BJ (cell line): ENCODE measurements around the gene NOTCH1. TPM values are rescaled to one million over a fixed set of nuclear protein-coding genes. Genes with fewer than 3 reads are reported as not detected.

ENCODE experiments used
- CTCF ChIA-PET: fragments of 350-600 bp; formaldehyde crosslinking; extraction: SDS; loops from one replicate; lab custom pipeline; 2021; ENCODE audit warnings: antibody characterized with exemption, inconsistent platforms; lab: Yijun Ruan, JAX
- POLR2A ChIA-PET: fragments of 300-600 bp; sonication (Branson Sonifier 250); formaldehyde crosslinking; extraction: SDS; loops from one replicate; lab custom pipeline; 2021; ENCODE audit warnings: antibody characterized with exemption; lab: Charles Lee
- DNase-seq: peaks from one replicate; pipeline ENCODE4 v3.0.0-alpha.2; 2011; ENCODE audit warnings: low read depth
- H3K27me3 ChIP-seq: 2 replicates; pipeline ENCODE4 v1.6.0; 2011; ENCODE audit warnings: low read length; ENCODE audit not compliant: control insufficient read depth, insufficient read depth
- H3K36me3 ChIP-seq: 2 replicates; pipeline ENCODE4 v1.5.1; 2011; ENCODE audit warnings: low read length; ENCODE audit not compliant: control insufficient read depth, insufficient read depth
- H3K4me3 ChIP-seq: 2 replicates; pipeline ENCODE4 v1.5.1; 2011; ENCODE audit warnings: low read depth, mild to moderate bottlenecking, control low read depth, low read length
- CTCF ChIP-seq: IDR thresholded peaks from 2 replicates; pipeline ENCODE4 v1.5.1; 2011; ENCODE audit warnings: low read depth, mild to moderate bottlenecking, control low read depth, inconsistent platforms, low read length, moderate library complexity; ENCODE audit not compliant: insufficient read depth
- polyA plus RNA-seq: library from polyadenylated mRNA; depleted of rRNA; stranded (reverse); fragments of >200 nt; gene quantifications from 2 replicates; pipeline ENCODE4 v1.2.3, GENCODE V29; 2011

The NOTCH1 gene
- polyA plus RNA-seq, 1 experiment: 1.3 TPM

- H3K4me3 ChIP-seq: no peak overlapping the region
- POLR2A ChIA-PET: no interaction called here
- no peaks in the 10 kb centered on the region for H3K27me3 ChIP-seq
- H3K36me3 ChIP-seq: peaks cover 68% of the 10 kb centered on the region
- no peak for TF ChIP-seq CTCF
- DNase-seq: no peak
- CTCF ChIA-PET: no interaction called here
Measured at GRCh38 chr9:136508729-136509500, 36.9 kb downstream of the NOTCH1 start.

- no peak for TF ChIP-seq CTCF
- Histone ChIP-seq H3K27me3 (no peaks in the 10 kb centered on the region), H3K4me3 (no peak overlapping the region), H3K36me3 (peaks cover 70% of the 10 kb centered on the region)
- no peak for DNase-seq
- CTCF ChIA-PET: interaction anchor here (0.5 kb wide), 1 partner anchor 196 kb away, joined by 3 read pairs; no protein-coding TSS in a partner anchor
- POLR2A ChIA-PET: no interaction called here
Measured at GRCh38 chr9:136507992-136508375, 37.9 kb downstream of the NOTCH1 start.

- TF ChIP-seq CTCF: no peak
- peaks cover 71% of the 10 kb centered on the region for H3K36me3 ChIP-seq
- CTCF ChIA-PET: interaction anchor here (0.5 kb wide), 1 partner anchor 195 kb away, joined by 3 read pairs; no protein-coding TSS in a partner anchor
- DNase-seq: no peak
- H3K27me3 ChIP-seq: no peaks in the 10 kb centered on the region
- POLR2A ChIA-PET: no interaction called here
- no peak overlapping the region for H3K4me3 ChIP-seq
Measured at GRCh38 chr9:136507221-136507991, 38.4 kb downstream of the NOTCH1 start.

DNA sequence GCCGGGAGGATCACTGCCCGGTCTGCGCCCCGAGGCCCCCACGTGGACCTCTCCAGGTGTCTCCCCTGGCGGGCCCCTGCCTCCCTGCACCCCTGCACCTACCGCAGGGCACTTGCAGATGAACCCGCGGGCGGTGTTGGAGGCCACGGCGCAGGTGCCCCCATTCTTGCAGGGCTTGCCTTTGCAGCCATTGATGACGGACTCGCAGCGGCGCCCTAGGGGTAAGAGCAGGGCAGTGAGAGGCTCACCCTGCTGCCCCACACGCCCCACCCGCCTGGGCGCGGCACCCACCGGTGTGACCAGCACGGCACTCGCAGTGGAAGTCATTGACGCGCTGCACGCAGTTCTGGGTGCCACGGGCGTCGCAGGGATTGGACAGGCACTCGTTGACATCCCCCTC lies 39.4 kb downstream of the NOTCH1 start:
- peaks cover 63% of the 10 kb centered on the region for H3K36me3 ChIP-seq
- no peak for DNase-seq
- CTCF ChIA-PET: no interaction called here
- POLR2A ChIA-PET: no interaction called here
- TF ChIP-seq CTCF: no peak
- H3K27me3 ChIP-seq: no peaks in the 10 kb centered on the region
- H3K4me3 ChIP-seq: no peak overlapping the region
